Right lobe of liver (tissue), 4 donors: ENCODE results near the gene MRPL40.

Source experiments
- POLR2A ChIP-seq: fragments of 450-650 bp; IDR thresholded peaks from one replicate; pipeline ENCODE4 v1.6.1; 2017; ENCODE audit warnings: antibody characterized with exemption, mild to moderate bottlenecking
- TF ChIP-seq, protein P1 (sequence below), 4 donors: fragments of 200-600 bp in 3 of 4; fragments of 450-650 bp in 1 of 4; IDR thresholded peaks; one replicate each; pipeline versions ENCODE4 v1.5.1 to v1.8.0; 2016 to 2022; ENCODE audit warnings: antibody characterized with exemption in 4 of 4, mild to moderate bottlenecking in 2 of 4
- donor health status: DM: no; HTN: no; CAD: no.
- donor health status: DM: no; HTN: no; CAD: no.
- donor health status: DM: no; HTN: yes; CAD: no.

DNA sequence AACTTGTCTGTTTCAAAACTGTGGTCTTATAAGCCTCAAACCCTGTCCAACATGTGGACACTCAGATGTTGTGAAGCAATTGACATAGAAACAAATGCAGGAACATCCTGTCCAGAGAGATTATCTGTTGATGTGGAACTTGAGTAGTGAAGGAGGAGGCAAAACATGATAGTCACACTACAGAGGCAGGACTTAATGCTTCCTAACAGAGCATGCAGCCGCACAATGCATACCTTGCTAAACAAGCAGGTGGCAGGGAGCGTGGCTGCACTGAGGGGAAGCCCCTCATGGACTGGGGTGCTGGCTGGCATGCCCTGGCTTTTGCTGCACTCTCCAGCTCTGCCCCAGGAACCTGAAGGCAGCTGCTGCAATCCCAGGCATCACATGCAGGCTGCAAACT is 9.8 kb downstream of the MRPL40 start:
- no peak for TF ChIP-seq POLR2A
- TF ChIP-seq, protein P1, sequence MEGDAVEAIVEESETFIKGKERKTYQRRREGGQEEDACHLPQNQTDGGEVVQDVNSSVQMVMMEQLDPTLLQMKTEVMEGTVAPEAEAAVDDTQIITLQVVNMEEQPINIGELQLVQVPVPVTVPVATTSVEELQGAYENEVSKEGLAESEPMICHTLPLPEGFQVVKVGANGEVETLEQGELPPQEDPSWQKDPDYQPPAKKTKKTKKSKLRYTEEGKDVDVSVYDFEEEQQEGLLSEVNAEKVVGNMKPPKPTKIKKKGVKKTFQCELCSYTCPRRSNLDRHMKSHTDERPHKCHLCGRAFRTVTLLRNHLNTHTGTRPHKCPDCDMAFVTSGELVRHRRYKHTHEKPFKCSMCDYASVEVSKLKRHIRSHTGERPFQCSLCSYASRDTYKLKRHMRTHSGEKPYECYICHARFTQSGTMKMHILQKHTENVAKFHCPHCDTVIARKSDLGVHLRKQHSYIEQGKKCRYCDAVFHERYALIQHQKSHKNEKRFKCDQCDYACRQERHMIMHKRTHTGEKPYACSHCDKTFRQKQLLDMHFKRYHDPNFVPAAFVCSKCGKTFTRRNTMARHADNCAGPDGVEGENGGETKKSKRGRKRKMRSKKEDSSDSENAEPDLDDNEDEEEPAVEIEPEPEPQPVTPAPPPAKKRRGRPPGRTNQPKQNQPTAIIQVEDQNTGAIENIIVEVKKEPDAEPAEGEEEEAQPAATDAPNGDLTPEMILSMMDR (IDR thresholded peaks at IDR 0.05): no peak
